SK-N-SH treated with all-trans-retinoic acid at 6 μM for 48 hours (cell line): ENCODE measurements around the gene ARHGAP9.

ENCODE experiments used
- ATAC-seq: fragments of 200-7000 bp; cut with Tn5 transposase; 3 replicates; pipeline ENCODE4 v1.9.1; 2020; ENCODE audit warnings: mild to moderate bottlenecking, moderate library complexity
- ARNTL ChIP-seq: fragments of 450-650 bp; formaldehyde crosslinking; IDR thresholded peaks from 2 replicates; pipeline ENCODE4 v1.5.0; 2020; ENCODE audit warnings: low read depth, mild to moderate bottlenecking, moderate library complexity, borderline replicate concordance
- BACH2 ChIP-seq: fragments of 250-450 bp; sonication (Bioruptor Pico); IDR thresholded peaks from 2 replicates; pipeline ENCODE4 v1.9.0; 2021; ENCODE audit warnings: mild to moderate bottlenecking, borderline replicate concordance
- CREB5 ChIP-seq: fragments of 250-450 bp; sonication (Bioruptor Pico); IDR thresholded peaks from 2 replicates; pipeline ENCODE4 v1.5.1; 2020; ENCODE audit warnings: low read depth, mild to moderate bottlenecking, moderate library complexity
- CSDC2 ChIP-seq: fragments of 250-450 bp; sonication (Bioruptor Pico); IDR thresholded peaks from 2 replicates; pipeline ENCODE4 v1.5.0; 2020; ENCODE audit warnings: mild to moderate bottlenecking, moderate library complexity
- CSRNP3 ChIP-seq: fragments of 250-450 bp; sonication (Bioruptor Pico); IDR thresholded peaks from 2 replicates; pipeline ENCODE4 v1.5.1; 2021; ENCODE audit warnings: mild to moderate bottlenecking, moderate library complexity
- ESRRG ChIP-seq: fragments of 250-450 bp; sonication (Bioruptor Pico); IDR thresholded peaks from 2 replicates; pipeline ENCODE4 v1.6.1; 2021; ENCODE audit warnings: mild to moderate bottlenecking
- GLIS3 ChIP-seq: fragments of 250-450 bp; sonication (Bioruptor Pico); IDR thresholded peaks from 2 replicates; pipeline ENCODE4 v1.5.0; 2020; ENCODE audit warnings: mild to moderate bottlenecking, moderate library complexity
- ISL1 ChIP-seq: fragments of 250-450 bp; sonication (Bioruptor Pico); IDR thresholded peaks from 2 replicates; pipeline ENCODE4 v2.1.2; 2022; ENCODE audit warnings: mild to moderate bottlenecking, moderate library complexity
- OSR1 ChIP-seq: fragments of 250-450 bp; sonication (Bioruptor Pico); IDR thresholded peaks from 2 replicates; pipeline ENCODE4 v1.8.0; 2022; ENCODE audit warnings: moderate library complexity, mild to moderate bottlenecking, inconsistent platforms
- PATZ1 ChIP-seq: fragments of 250-450 bp; sonication (Bioruptor Pico); IDR thresholded peaks from 2 replicates; pipeline ENCODE4 v1.8.0; 2020; ENCODE audit warnings: mild to moderate bottlenecking, moderate library complexity, borderline replicate concordance
- POU6F1 ChIP-seq: fragments of 250-450 bp; sonication (Bioruptor Pico); IDR thresholded peaks from 2 replicates; pipeline ENCODE4 v1.8.0; 2021; ENCODE audit warnings: low read depth, mild to moderate bottlenecking, moderate library complexity, borderline replicate concordance
- PPARA ChIP-seq: fragments of 250-450 bp; sonication (Bioruptor Pico); IDR thresholded peaks from 2 replicates; pipeline ENCODE4 v1.5.0; 2020; ENCODE audit warnings: mild to moderate bottlenecking, borderline replicate concordance
- RARB ChIP-seq: fragments of 250-450 bp; sonication (Bioruptor Pico); IDR thresholded peaks from 2 replicates; pipeline ENCODE4 v1.8.0; 2021; ENCODE audit warnings: mild to moderate bottlenecking, moderate library complexity
- SNAI2 ChIP-seq: fragments of 250-450 bp; sonication (Bioruptor Pico); IDR thresholded peaks from 2 replicates; pipeline ENCODE4 v1.5.0; 2020; ENCODE audit warnings: mild to moderate bottlenecking, moderate library complexity
- TCF4 ChIP-seq: fragments of 250-450 bp; sonication (Bioruptor Pico); IDR thresholded peaks from 2 replicates; pipeline ENCODE4 v1.8.0; 2021; ENCODE audit warnings: mild to moderate bottlenecking, moderate library complexity, borderline replicate concordance
- TOX ChIP-seq: fragments of 250-450 bp; sonication (Bioruptor Pico); IDR thresholded peaks from 2 replicates; pipeline ENCODE4 v1.8.0; 2021; ENCODE audit warnings: mild to moderate bottlenecking, moderate library complexity, borderline replicate concordance
- TSHZ2 ChIP-seq: fragments of 250-450 bp; sonication (Bioruptor Pico); IDR thresholded peaks from 2 replicates; pipeline ENCODE4 v1.5.0; 2020; ENCODE audit warnings: mild to moderate bottlenecking, moderate library complexity
- ZC3H10 ChIP-seq: fragments of 250-450 bp; sonication (Bioruptor Pico); IDR thresholded peaks from 2 replicates; pipeline ENCODE4 v1.5.1; 2021; ENCODE audit warnings: mild to moderate bottlenecking, moderate library complexity
- ZFP3 ChIP-seq: fragments of 250-450 bp; sonication (Bioruptor Pico); IDR thresholded peaks from 2 replicates; pipeline ENCODE4 v1.5.0; 2020; ENCODE audit warnings: mild to moderate bottlenecking, moderate library complexity
- ZFP30 ChIP-seq: fragments of 450-650 bp; formaldehyde crosslinking; IDR thresholded peaks from 2 replicates; pipeline ENCODE4 v1.5.0; 2022; ENCODE audit warnings: mild to moderate bottlenecking, moderate library complexity
- ZNF565 ChIP-seq: fragments of 450-650 bp; formaldehyde crosslinking; conservative IDR thresholded peaks from 2 replicates; pipeline ENCODE4 v1.5.0; 2020; ENCODE audit warnings: low read depth, mild to moderate bottlenecking, moderate library complexity
- ZNF70 ChIP-seq: fragments of 450-650 bp; formaldehyde crosslinking; IDR thresholded peaks from 2 replicates; pipeline ENCODE4 v1.5.0; 2020; ENCODE audit warnings: mild to moderate bottlenecking, moderate library complexity
- ZNF8 ChIP-seq: fragments of 450-650 bp; formaldehyde crosslinking; IDR thresholded peaks from 2 replicates; pipeline ENCODE4 v1.5.0; 2020; ENCODE audit warnings: mild to moderate bottlenecking, moderate library complexity

Gene ARHGAP9

GRCh38 chr12:57520053-57520818 lies 40.6 kb upstream of the ARHGAP9 start, which contains the start of gene DDIT3:
Gene DDIT3, minus strand, starts transcription at chr12:57520514. Its CDS starts 3,108 bp downstream, at chr12:57517406.
- 0 out of 2 replicates have a peak, but pooled peaks have one; percentile 25 for TF ChIP-seq CSDC2 (CRISPR knock-in tag)
- 0 out of 2 replicates have a peak, but pooled peaks have one; percentile 48 for TF ChIP-seq GLIS3 (CRISPR knock-in tag)
- TF ChIP-seq OSR1 (CRISPR knock-in tag) = no peak
- no peak for TF ChIP-seq SNAI2 (CRISPR knock-in tag)
- TF ChIP-seq CREB5 = no peak; the same call in 1 of the 2 replicates
- TF ChIP-seq ISL1 (CRISPR knock-in tag) = no peak
- 0 out of 2 replicates have a peak, but pooled peaks have one; percentile 53 for TF ChIP-seq CSRNP3
- no peak for TF ChIP-seq ZNF8
- 0 out of 2 replicates have a peak, but pooled peaks have one; percentile 35 for TF ChIP-seq RARB
- TF ChIP-seq TSHZ2 (CRISPR knock-in tag) = no peak
- no peak for TF ChIP-seq TCF4
- no peak for TF ChIP-seq TOX (CRISPR knock-in tag)
- peak; percentile 62; the same call in 1 of the 2 replicates for TF ChIP-seq PATZ1 (CRISPR knock-in tag)
- 0 out of 2 replicates have a peak, but pooled peaks have one; percentile 30 for TF ChIP-seq ESRRG (CRISPR knock-in tag)
- no peak for TF ChIP-seq BACH2 (CRISPR knock-in tag)
- TF ChIP-seq ZFP30 (CRISPR knock-in tag) = no peak
- TF ChIP-seq POU6F1 (CRISPR knock-in tag) = 0 out of 2 replicates have a peak, but pooled peaks have one; percentile 70
- no peak for TF ChIP-seq ZFP3 (CRISPR knock-in tag)
- no peak for TF ChIP-seq ZNF70
- no peak for TF ChIP-seq ARNTL
- no peak for TF ChIP-seq ZNF565 (CRISPR knock-in tag)
- no peak for TF ChIP-seq ZC3H10 (CRISPR knock-in tag)
- TF ChIP-seq PPARA (CRISPR knock-in tag) = no peak
- peak; percentile 81 for ATAC-seq

GRCh38 chr12:57519796-57520052 lies 40.1 kb upstream of the ARHGAP9 start:
- TF ChIP-seq CREB5 = 0 out of 2 replicates have a peak, but pooled peaks have one; percentile 10
- no peak for TF ChIP-seq ZFP3 (CRISPR knock-in tag)
- no peak for TF ChIP-seq PATZ1 (CRISPR knock-in tag)
- no peak for TF ChIP-seq ISL1 (CRISPR knock-in tag)
- TF ChIP-seq ARNTL = no peak
- no peak for TF ChIP-seq PPARA (CRISPR knock-in tag)
- no peak for TF ChIP-seq BACH2 (CRISPR knock-in tag)
- TF ChIP-seq, all 23 proteins: peak for 1
- ATAC-seq = no peak
